Left ventricle myocardium inferior (tissue), 1 donor: ENCODE data around the gene TIGD7. TPM values are rescaled to one million over a fixed set of nuclear protein-coding genes. Genes with fewer than 3 reads are reported as not detected.

ENCODE experiments used
- DNase-seq: peaks from one replicate; pipeline ENCODE4 v3.0.0-alpha.2; 2020
- H3K27ac ChIP-seq: fragments of 200-600 bp; replicated peaks from 2 replicates; pipeline ENCODE4 v1.8.0; 2021
- H3K27me3 ChIP-seq: fragments of 200-600 bp; 2 replicates; pipeline ENCODE4 v1.8.0; 2021; ENCODE audit warnings: low read depth
- H3K36me3 ChIP-seq: fragments of 200-600 bp; 2 replicates; pipeline ENCODE4 v1.8.0; 2021
- H3K4me1 ChIP-seq: fragments of 200-600 bp; 2 replicates; pipeline ENCODE4 v1.8.0; 2021
- H3K4me3 ChIP-seq: fragments of 200-600 bp; 2 replicates; pipeline ENCODE4 v1.8.0; 2021; ENCODE audit warnings: mild to moderate bottlenecking, moderate library complexity
- H3K9me3 ChIP-seq: fragments of 200-600 bp; replicated peaks from 2 replicates; pipeline ENCODE4 v1.8.0; 2021
- CTCF ChIP-seq: fragments of 200-600 bp; IDR thresholded peaks from 2 replicates; pipeline ENCODE4 v1.8.0; 2021; ENCODE audit warnings: antibody characterized with exemption, mild to moderate bottlenecking, borderline replicate concordance
- intact Hi-C: fragments of 100-400 bp; cut with micrococcal nuclease; formaldehyde crosslinking; loops from one replicate; pipeline ENCODE4 v1.11.0; 2022
- total RNA-seq: library from RNA; stranded (reverse); fragmentation: NEBNext Ultra II Directional; extraction: Animal tissue kit (Norgen Biotek cat#: 25700); gene quantifications from one replicate; pipeline ENCODE4 v1.2.1, GENCODE V29; 2021
- donor health status: DM: no; HTN: yes; CAD: no; lungs with severe emphysema.

The TIGD7 gene
- total RNA-seq, 1 donor from 2014 or later = 9.7 TPM

- Histone ChIP-seq H3K4me1 (peaks cover 33% of the 10 kb centered on the region), H3K27me3 (no peaks in the 10 kb centered on the region), H3K4me3 (no peak overlapping the region), H3K36me3 (peaks cover 47% of the 10 kb centered on the region), H3K9me3 (peaks cover 81% of the 10 kb centered on the region), H3K27ac (no peak overlapping the region)
- no peak for TF ChIP-seq CTCF
- DNase-seq = no peak
- intact Hi-C loops = no loop called here
These were observed 36.9 kb downstream of the TIGD7 start for GRCh38 chr16:3268294-3268693.

GRCh38 chr16:3266873-3267537, 38.2 kb downstream of the TIGD7 start:
- Histone ChIP-seq H3K36me3 (peaks cover 47% of the 10 kb centered on the region), H3K27me3 (no peaks in the 10 kb centered on the region), H3K4me3 (no peak overlapping the region), H3K4me1 (peaks cover 35% of the 10 kb centered on the region), H3K27ac (no peak overlapping the region), H3K9me3 (peaks cover 68% of the 10 kb centered on the region)
- no peak for DNase-seq
- peak; percentile 61 for TF ChIP-seq CTCF
- intact Hi-C loops = no loop called here

GRCh38 chr16:3264137-3265036, 40.8 kb downstream of the TIGD7 start:
- peak; percentile 43 for TF ChIP-seq CTCF
- DNase-seq = peak; percentile 96
- peaks cover 35% of the 10 kb centered on the region for H3K4me1 ChIP-seq
- no peaks in the 10 kb centered on the region for H3K27me3 ChIP-seq
- peaks cover 45% of the 10 kb centered on the region for H3K36me3 ChIP-seq
- H3K27ac ChIP-seq = peak overlapping the region; percentile 99
- H3K4me3 ChIP-seq = peak overlapping the region; percentile 84
- intact Hi-C loops = no loop called here
- peaks cover 45% of the 10 kb centered on the region for H3K9me3 ChIP-seq

- no peak for TF ChIP-seq CTCF
- H3K9me3 ChIP-seq = peaks cover 26% of the 10 kb centered on the region
- peak overlapping the region; percentile 99 for H3K27ac ChIP-seq
- H3K27me3 ChIP-seq = no peaks in the 10 kb centered on the region
- peaks cover 35% of the 10 kb centered on the region for H3K4me1 ChIP-seq
- H3K36me3 ChIP-seq = peaks cover 27% of the 10 kb centered on the region
- DNase-seq = no peak
- H3K4me3 ChIP-seq = no peak overlapping the region
- intact Hi-C loops = no loop called here
These were observed 42.7 kb downstream of the TIGD7 start for GRCh38 chr16:3262517-3262916.

GRCh38 chr16:3259836-3260235, 45.4 kb downstream of the TIGD7 start:
- intact Hi-C loops = no loop called here
- Histone ChIP-seq H3K4me3 (no peak overlapping the region), H3K9me3 (peaks cover under 1% of the 10 kb centered on the region), H3K27me3 (peaks cover 20% of the 10 kb centered on the region), H3K36me3 (no peaks in the 10 kb centered on the region), H3K27ac (no peak overlapping the region), H3K4me1 (peaks cover 15% of the 10 kb centered on the region)
- no peak for DNase-seq
- TF ChIP-seq CTCF = no peak
